ENCODE data around the gene B4GALT5.
"Not testable (repeated sequence)": the region's sequence is repeated elsewhere in the genome, so short reads cannot be mapped to it uniquely, and the experiment has no call there.

B4GALT5 gene

DNA sequence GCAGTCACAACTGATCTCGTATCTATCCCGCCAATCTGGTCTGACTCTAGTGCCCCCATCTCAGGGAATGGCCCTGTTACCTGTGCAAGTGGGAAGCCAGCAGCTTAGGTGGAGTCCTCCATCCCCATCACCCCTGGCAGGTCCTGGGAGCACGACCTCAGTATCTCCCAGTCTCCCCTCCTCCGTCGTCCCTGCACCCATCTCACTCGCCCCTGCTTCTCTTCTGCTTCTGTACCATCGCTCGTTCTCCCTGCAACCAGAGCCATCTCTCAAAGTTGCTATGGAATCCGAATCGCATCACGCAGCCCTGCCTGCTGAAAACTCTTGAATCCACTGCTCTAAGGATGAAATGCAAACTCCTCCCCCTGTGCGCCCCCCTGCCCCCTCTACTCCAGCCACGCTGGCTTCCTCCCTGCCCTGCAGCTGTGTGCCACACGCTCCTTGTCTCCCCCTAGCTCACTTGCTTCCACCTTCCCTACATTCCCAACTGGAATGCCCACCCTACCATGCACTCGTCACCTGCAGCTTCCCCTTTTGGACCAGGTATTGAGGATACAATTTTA is 81.7 kb downstream of the B4GALT5 start:
- TF ChIP-seq, protein P1, sequence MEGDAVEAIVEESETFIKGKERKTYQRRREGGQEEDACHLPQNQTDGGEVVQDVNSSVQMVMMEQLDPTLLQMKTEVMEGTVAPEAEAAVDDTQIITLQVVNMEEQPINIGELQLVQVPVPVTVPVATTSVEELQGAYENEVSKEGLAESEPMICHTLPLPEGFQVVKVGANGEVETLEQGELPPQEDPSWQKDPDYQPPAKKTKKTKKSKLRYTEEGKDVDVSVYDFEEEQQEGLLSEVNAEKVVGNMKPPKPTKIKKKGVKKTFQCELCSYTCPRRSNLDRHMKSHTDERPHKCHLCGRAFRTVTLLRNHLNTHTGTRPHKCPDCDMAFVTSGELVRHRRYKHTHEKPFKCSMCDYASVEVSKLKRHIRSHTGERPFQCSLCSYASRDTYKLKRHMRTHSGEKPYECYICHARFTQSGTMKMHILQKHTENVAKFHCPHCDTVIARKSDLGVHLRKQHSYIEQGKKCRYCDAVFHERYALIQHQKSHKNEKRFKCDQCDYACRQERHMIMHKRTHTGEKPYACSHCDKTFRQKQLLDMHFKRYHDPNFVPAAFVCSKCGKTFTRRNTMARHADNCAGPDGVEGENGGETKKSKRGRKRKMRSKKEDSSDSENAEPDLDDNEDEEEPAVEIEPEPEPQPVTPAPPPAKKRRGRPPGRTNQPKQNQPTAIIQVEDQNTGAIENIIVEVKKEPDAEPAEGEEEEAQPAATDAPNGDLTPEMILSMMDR (conservative IDR thresholded peaks at IDR 0.05; ENCODE audit: low read length): no peak
- DNase-seq (ENCODE audit: low read depth): no peak
- H3K4me3 ChIP-seq (ENCODE audit: low read length): no peak overlapping the region

DNA sequence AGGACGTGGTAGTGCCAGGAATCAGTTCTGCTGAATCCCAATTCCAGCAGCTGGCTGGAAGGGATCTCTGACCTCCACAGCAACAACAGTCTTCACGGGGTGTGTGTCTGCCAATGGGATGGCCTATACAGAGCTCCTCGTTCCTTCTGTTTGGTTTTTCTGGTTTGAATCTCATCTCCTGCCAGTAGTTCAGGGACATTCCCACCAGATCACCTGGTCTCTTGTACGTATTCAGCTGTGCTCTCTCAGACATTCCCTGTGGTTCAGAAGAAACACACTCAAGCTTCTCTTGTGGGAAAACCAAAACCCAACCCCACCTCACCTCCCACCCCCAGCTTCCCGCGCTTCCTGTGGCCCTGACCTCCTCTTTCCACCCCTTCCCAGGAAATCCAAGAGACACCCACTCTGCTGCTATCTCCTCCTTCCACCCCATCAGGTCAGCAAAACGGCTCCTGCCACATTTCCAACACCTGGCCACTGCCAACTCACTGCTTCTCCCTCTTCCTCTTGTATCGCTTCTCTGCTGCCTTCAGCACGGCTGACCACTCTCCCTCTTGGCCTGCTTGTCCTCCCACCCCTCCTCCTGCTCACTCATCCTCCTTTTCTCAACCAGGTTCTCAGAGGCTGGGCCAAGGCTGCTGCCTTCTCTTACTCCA is 82.5 kb downstream of the B4GALT5 start:
- TF ChIP-seq, protein P1 (conservative IDR thresholded peaks at IDR 0.05; ENCODE audit: low read length): no peak
- no peak for DNase-seq (ENCODE audit: low read depth)
- H3K4me3 ChIP-seq (ENCODE audit: low read length): no peak overlapping the region

DNA sequence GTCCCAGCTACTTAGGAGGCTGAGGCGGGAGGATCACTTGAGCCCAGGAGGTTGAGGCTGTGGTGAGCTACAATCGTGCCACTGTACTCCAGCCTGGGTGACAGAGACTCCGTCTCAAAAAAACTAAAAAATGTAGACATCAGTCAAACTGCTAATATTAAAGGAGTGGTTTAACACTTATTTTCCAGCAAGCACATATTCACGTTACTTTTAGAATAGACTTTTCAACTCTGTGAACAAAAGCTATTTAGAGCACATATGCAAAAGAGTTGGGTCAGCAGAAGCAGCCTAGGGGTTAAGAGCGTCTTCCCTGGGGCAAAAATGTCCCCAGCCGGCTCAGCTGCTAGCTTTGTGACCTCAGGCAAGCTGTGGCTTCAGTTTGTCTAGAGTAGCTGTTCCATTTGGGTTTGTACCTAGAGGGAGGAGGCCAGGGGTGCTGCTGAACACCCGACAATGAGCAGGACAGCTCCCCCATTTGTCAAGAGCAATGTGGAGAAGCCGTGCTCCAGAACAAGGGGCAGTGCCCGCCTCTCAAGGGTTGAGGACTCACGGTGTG is 83.2 kb downstream of the B4GALT5 start:
- H3K4me3 ChIP-seq (ENCODE audit: low read length): no peak overlapping the region
- no peak for DNase-seq (ENCODE audit: low read depth)
- TF ChIP-seq, protein P1 (conservative IDR thresholded peaks at IDR 0.05; ENCODE audit: low read length): no peak

DNA sequence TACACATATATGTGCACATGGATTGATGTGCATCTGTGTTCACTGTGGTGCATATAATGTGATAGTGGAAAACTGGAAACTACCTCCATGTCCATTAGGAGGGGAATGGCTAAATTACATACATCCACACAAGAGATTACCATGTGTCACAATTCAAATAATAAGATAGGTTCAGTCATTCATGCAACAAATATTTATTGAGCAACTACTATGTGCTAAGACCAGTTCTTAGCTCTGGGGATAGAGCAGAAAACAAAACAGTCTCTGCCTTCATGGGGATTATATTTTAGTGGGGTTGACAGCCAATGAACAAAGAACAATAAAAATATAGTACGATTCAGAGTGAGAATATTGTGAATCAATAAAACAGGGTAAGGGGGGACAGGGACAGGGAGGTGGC is 84.1 kb downstream of the B4GALT5 start:
- no peak for DNase-seq (ENCODE audit: low read depth)
- H3K4me3 ChIP-seq (ENCODE audit: low read length): no peak overlapping the region
- TF ChIP-seq, protein P1 (conservative IDR thresholded peaks at IDR 0.05; ENCODE audit: low read length): no peak

DNA sequence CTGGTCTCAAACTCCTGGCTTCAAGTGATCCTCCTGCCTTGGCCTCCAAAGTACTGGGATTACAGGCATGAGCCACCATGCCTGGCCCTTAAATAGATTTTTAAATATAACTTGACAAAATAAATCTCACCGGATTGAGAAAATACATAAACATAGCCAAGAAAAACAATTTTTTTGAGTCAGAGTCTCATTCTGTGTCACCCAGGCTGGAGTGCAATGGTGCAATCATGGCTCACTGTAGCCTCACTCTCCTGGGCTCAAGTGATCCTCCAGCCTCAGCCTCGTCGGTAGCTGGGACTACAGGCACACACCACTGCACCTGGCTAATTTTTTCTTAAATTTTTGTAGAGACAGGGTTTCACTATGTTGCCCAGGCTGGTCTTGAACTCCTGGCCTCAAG is 85.4 kb downstream of the B4GALT5 start:
- not testable (repeated sequence) for H3K4me3 ChIP-seq (ENCODE audit: low read length); DNase-seq (ENCODE audit: low read depth)

DNA sequence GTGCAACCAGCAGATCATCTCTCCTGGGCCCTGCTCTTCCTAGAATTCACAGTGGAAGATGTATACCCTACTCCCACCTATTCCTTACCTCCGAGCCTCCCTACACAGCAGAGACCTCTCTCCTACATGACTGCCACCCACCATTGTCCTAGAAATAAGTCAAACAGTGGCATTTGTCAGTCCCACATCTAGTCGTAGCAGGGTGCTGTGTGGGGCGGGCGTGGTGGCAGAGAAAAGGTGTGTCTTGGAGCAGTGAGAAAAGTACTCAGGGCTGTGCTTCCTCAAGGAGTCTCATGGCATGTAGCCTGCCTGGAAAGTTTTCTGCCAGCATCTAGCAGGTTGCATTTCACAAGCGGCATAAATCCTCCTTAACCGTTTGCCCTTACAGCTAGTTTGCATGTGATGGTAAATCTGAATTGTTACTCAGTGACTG is 86.3 kb downstream of the B4GALT5 start:
- TF ChIP-seq, protein P1 (conservative IDR thresholded peaks at IDR 0.05; ENCODE audit: low read length): no peak
- DNase-seq (ENCODE audit: low read depth): no peak
- no peak overlapping the region for H3K4me3 ChIP-seq (ENCODE audit: low read length)

DNA sequence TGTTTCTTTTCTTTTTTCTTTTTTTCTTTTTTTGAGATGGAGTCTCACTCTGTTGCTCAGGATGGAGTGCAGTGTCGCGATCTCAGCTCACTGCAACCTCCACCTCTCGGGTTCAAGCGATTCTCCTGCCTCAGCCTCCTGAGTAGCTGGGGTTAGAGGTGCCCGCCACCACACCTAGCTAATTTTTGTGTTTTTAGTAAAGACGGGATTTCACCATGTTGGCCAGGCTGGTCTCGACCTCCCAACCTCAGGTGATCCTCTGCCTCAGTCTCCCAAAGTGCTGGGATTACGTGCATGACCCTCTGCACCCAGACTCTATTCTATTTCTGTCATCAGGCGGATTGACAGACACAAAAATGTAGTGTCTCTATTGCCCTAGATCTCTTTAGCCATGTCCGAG is 88.7 kb downstream of the B4GALT5 start:
- DNase-seq (ENCODE audit: low read depth); H3K4me3 ChIP-seq (ENCODE audit: low read length): not testable (repeated sequence)

DNA sequence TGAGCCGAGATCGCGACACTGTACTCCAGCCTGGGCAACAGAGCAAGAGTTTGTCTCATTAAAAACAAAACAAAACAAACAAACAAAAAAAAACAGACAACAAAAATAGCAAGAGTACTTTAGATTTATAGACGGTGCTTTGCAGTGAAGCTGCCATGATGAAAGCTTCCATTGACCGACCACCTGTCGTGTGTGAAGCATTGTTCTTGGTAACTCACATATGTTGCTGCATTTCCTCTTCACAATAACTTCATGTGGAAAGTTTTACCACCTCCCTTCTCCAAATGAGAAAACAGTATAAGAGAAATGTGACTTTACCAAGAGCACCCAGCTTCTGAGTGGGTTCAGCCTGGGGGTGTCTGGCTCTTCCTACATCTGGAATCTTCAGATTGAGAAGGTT is 89.4 kb downstream of the B4GALT5 start:
- no peak overlapping the region for H3K4me3 ChIP-seq (ENCODE audit: low read length)
- no peak for DNase-seq (ENCODE audit: low read depth)
- TF ChIP-seq, protein P1 (conservative IDR thresholded peaks at IDR 0.05; ENCODE audit: low read length): no peak

Measured in AG10803 (cell line).